SK-N-SH (cell line): ENCODE measurements around the gene SMC2. TPM values are rescaled to one million over a fixed set of nuclear protein-coding genes. Genes with fewer than 3 reads are reported as not detected.

Experiments used
- CTCF ChIA-PET: fragments of 300-600, 350-600 bp; formaldehyde crosslinking; extraction: SDS; loops from one replicate; lab custom pipeline; 2021; lab: Yijun Ruan, JAX
- POLR2A ChIA-PET: fragments of 350-600 bp; sonication (Branson Sonifier 250); formaldehyde crosslinking; extraction: SDS; loops from one replicate; lab custom pipeline; 2020; ENCODE audit warnings: antibody characterized with exemption, inconsistent platforms; lab: Yijun Ruan, JAX
- DNase-seq: peaks from one replicate; pipeline ENCODE4 v3.0.0; 2012
- H2AFZ ChIP-seq: fragments of 200-600 bp; sonication (generic); 2 replicates; pipeline ENCODE4 v1.8.1; 2016; ENCODE audit warnings: antibody characterized with exemption, mild to moderate bottlenecking, low read depth
- H3F3A ChIP-seq: fragments of 200-600 bp; sonication (generic); replicated peaks from 2 replicates; pipeline ENCODE3; 2016; ENCODE audit warnings: antibody characterized with exemption, mild to moderate bottlenecking; ENCODE audit not compliant: insufficient read depth
- H3K27ac ChIP-seq, 2 experiments: fragments of 200-500 bp in 1 of 2; fragments of 200-600 bp in 1 of 2; sonication (Bioruptor generic) in 1 of 2; sonication (generic), shearing (Covaris generic) in 1 of 2; 2 replicates each; pipeline versions ENCODE4 v1.5.1 to v1.6.1; 2014 to 2016; ENCODE audit warnings: low read depth in 2 of 2, inconsistent platforms in 1 of 2, low read length in 1 of 2, mild to moderate bottlenecking in 1 of 2, mixed read lengths in 1 of 2
- H3K27me3 ChIP-seq: fragments of 200-600 bp; sonication (generic), shearing (Covaris generic); 2 replicates; pipeline ENCODE4 v1.6.1; 2016; ENCODE audit warnings: mixed run types; ENCODE audit not compliant: insufficient read depth
- H3K36me3 ChIP-seq, 2 experiments: fragments of 200-500 bp in 1 of 2; fragments of 200-600 bp in 1 of 2; sonication (Bioruptor generic) in 1 of 2; sonication (generic) in 1 of 2; replicated peaks in 1 of 2; 2 replicates each; pipeline versions ENCODE3 to v1.5.1; 2014 to 2016; ENCODE audit warnings: low read length in 1 of 2, mild to moderate bottlenecking in 1 of 2; ENCODE audit not compliant: insufficient read depth in 2 of 2, control insufficient read depth in 1 of 2
- H3K4me1 ChIP-seq, 2 experiments: fragments of 200-500 bp in 1 of 2; fragments of 200-600 bp in 1 of 2; sonication (Bioruptor generic) in 1 of 2; sonication (generic), shearing (Covaris generic) in 1 of 2; 2 replicates each; pipeline versions ENCODE4 v1.5.1 to v1.6.1; 2014 to 2016; ENCODE audit warnings: low read depth in 1 of 2, low read length in 1 of 2, mixed run types in 1 of 2; ENCODE audit not compliant: insufficient read depth in 2 of 2, control insufficient read depth in 1 of 2
- H3K4me2 ChIP-seq: fragments of 200-600 bp; sonication (generic), shearing (Covaris generic); 2 replicates; pipeline ENCODE4 v1.6.1; 2017; ENCODE audit warnings: mixed run types
- H3K4me3 ChIP-seq, 2 experiments: fragments of 200-500 bp in 1 of 2; fragments of 200-600 bp in 1 of 2; sonication (Bioruptor generic) in 1 of 2; sonication (generic), shearing (Covaris generic) in 1 of 2; 2 replicates each; pipeline versions ENCODE4 v1.5.1 to v1.8.1; 2014 to 2016; ENCODE audit warnings: low read depth in 2 of 2, inconsistent platforms in 1 of 2, low read length in 1 of 2, mild to moderate bottlenecking in 1 of 2, mixed read lengths in 1 of 2, moderate library complexity in 1 of 2
- H3K79me2 ChIP-seq: fragments of 200-600 bp; sonication (generic); 2 replicates; pipeline ENCODE4 v1.8.1; 2017; ENCODE audit warnings: mild to moderate bottlenecking; ENCODE audit not compliant: insufficient read depth
- H3K9ac ChIP-seq: fragments of 200-600 bp; sonication (generic); 2 replicates; pipeline ENCODE4 v1.6.1; 2017; ENCODE audit warnings: mixed run types
- H3K9me2 ChIP-seq: fragments of 200-600 bp; sonication (generic); 2 replicates; pipeline ENCODE4 v1.6.1; 2017; ENCODE audit warnings: mixed run types
- H3K9me3 ChIP-seq: fragments of 200-600 bp; sonication (generic); 2 replicates; pipeline ENCODE4 v1.6.1; 2017; ENCODE audit warnings: mixed run types, mild to moderate bottlenecking, moderate library complexity
- H4K20me1 ChIP-seq: fragments of 200-600 bp; sonication (generic); 2 replicates; pipeline ENCODE4 v1.6.1; 2017; ENCODE audit warnings: mild to moderate bottlenecking, mixed run types; ENCODE audit not compliant: insufficient read depth
- ELF1 ChIP-seq: IDR thresholded peaks from 2 replicates; pipeline ENCODE4 v1.4.0; 2012
- EZH2phosphoT487 ChIP-seq: fragments of 200-600 bp; sonication (generic); IDR thresholded peaks from 2 replicates; pipeline ENCODE4 v1.6.1; 2017; ENCODE audit warnings: low read depth, mixed run types, mild to moderate bottlenecking, antibody characterized with exemption, moderate library complexity, borderline replicate concordance
- FOXJ3 ChIP-seq: sonication (generic); formaldehyde crosslinking; IDR thresholded peaks from 2 replicates; pipeline ENCODE4 v1.5.1; 2020; ENCODE audit warnings: mild to moderate bottlenecking, missing genetic modification reagents
- GATA2 ChIP-seq: sonication (generic); formaldehyde crosslinking; IDR thresholded peaks from 2 replicates; pipeline ENCODE4 v1.5.0; 2020; ENCODE audit warnings: mild to moderate bottlenecking, missing genetic modification reagents
- JUND ChIP-seq: IDR thresholded peaks from 2 replicates; pipeline ENCODE4 v1.4.0; 2012
- MAX ChIP-seq: IDR thresholded peaks from 2 replicates; pipeline ENCODE4 v1.4.0; 2012; ENCODE audit warnings: low read depth
- MEF2A ChIP-seq: IDR thresholded peaks from 2 replicates; pipeline ENCODE4 v1.4.0; 2012; ENCODE audit warnings: low read depth, borderline replicate concordance
- NFIC ChIP-seq: IDR thresholded peaks from 2 replicates; pipeline ENCODE4 v1.4.0; 2012; ENCODE audit warnings: borderline replicate concordance
- NRF1 ChIP-seq: IDR thresholded peaks from 2 replicates; pipeline ENCODE4 v1.6.1; 2012; ENCODE audit warnings: low read depth, mild to moderate bottlenecking, low read length
- POLR2AphosphoS5 ChIP-seq: IDR thresholded peaks from 2 replicates; pipeline ENCODE4 v1.6.1; 2012; ENCODE audit warnings: low read depth, low read length
- RAD21 ChIP-seq: IDR thresholded peaks from 2 replicates; pipeline ENCODE4 v1.6.1; 2012; ENCODE audit warnings: mild to moderate bottlenecking, low read length
- REST ChIP-seq: IDR thresholded peaks from 2 replicates; pipeline ENCODE4 v1.6.1; 2012; ENCODE audit warnings: mild to moderate bottlenecking, low read depth, low read length, moderate library complexity
- RXRA ChIP-seq: IDR thresholded peaks from 2 replicates; pipeline ENCODE4 v1.4.0; 2012; ENCODE audit warnings: low read depth, mild to moderate bottlenecking, borderline replicate concordance
- SMC3 ChIP-seq: IDR thresholded peaks from 2 replicates; pipeline ENCODE4 v1.6.1; 2012; ENCODE audit warnings: low read depth, low read length, improper control_type of control experiment
- TEAD4 ChIP-seq: IDR thresholded peaks from 2 replicates; pipeline ENCODE4 v1.4.0; 2012; ENCODE audit warnings: mild to moderate bottlenecking, borderline replicate concordance; ENCODE audit not compliant: insufficient read depth
- YY1 ChIP-seq: IDR thresholded peaks from 2 replicates; pipeline ENCODE4 v1.4.0; 2012; ENCODE audit warnings: low read depth, mild to moderate bottlenecking
- WGBS: methylation state at CpG from one replicate; pipeline ENCODE4 v1.1.6; 2017; ENCODE audit warnings: low lambda C conversion rate; 5-methylcytosine and 5-hydroxymethylcytosine counted together
- polyA plus RNA-seq, 3 experiments: library from polyadenylated mRNA; depleted of rRNA; stranded (reverse); fragments of >200 nt; gene quantifications; 2 replicates each; pipeline ENCODE4 v1.2.3, GENCODE V29; 2012
- TF ChIP-seq, protein P1 (sequence below): IDR thresholded peaks from 2 replicates; pipeline ENCODE4 v1.4.0; 2012; ENCODE audit warnings: low read depth, borderline replicate concordance
- TF ChIP-seq, protein P2 (sequence below): IDR thresholded peaks from 2 replicates; pipeline ENCODE4 v1.4.0; 2012; ENCODE audit warnings: low read depth, borderline replicate concordance

SMC2 gene
- polyA plus RNA-seq, 1 of the 3 experiments (the other 2 are of a cell fraction) = 3.7 TPM

DNA sequence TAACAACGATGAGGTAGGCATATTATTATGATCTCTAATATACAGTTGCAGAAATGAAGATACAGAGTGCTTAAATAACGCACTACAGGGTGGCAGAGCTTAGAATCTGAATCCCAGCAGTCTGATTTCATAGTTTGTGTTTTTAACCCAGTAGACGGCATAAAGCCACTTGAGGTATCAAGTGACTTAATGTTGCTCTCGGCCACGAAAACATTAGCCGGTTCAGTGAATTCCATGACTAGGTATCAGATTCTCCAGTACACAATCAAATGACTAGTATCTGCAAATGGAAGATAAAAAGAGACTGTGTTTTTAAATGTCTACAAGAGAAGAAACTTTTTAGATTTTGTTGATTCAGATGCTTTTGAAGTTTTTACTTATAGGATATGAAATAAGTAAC, 24.8 kb downstream of the SMC2 start:
- peaks cover 5% of the 10 kb centered on the region for H3F3A ChIP-seq
- H3K4me1 ChIP-seq = no peaks in the 10 kb centered on the region
- no peak overlapping the region for H2AFZ ChIP-seq
- no peaks in the 10 kb centered on the region for H3K9me3 ChIP-seq
- H3K27ac ChIP-seq = no peak overlapping the region
- H3K9ac ChIP-seq = no peak overlapping the region
- 79% methylated on average over 6 of the region's 6 CpGs for WGBS
- no peaks in the 10 kb centered on the region for H3K79me2 ChIP-seq
- peaks cover 65 to 72% of the 10 kb centered on the region in 2 experiments for H3K36me3 ChIP-seq
- H3K4me3 ChIP-seq = no peak overlapping the region
- no peaks in the 10 kb centered on the region for H4K20me1 ChIP-seq
- no peak for DNase-seq
- H3K9me2 ChIP-seq = no peaks in the 10 kb centered on the region
- ChIA-PET POLR2A (no interaction called here), CTCF (no interaction called here)
- H3K27me3 ChIP-seq = no peaks in the 10 kb centered on the region
- TF ChIP-seq GATA2 (CRISPR knock-in tag) (no peak), SMC3 (no peak), RXRA (no peak), NRF1 (no peak), RAD21 (no peak), REST (no peak), FOXJ3 (CRISPR knock-in tag) (no peak), TEAD4 (no peak), YY1 (no peak), POLR2AphosphoS5 (no peak)
- no peak overlapping the region for H3K4me2 ChIP-seq

DNA sequence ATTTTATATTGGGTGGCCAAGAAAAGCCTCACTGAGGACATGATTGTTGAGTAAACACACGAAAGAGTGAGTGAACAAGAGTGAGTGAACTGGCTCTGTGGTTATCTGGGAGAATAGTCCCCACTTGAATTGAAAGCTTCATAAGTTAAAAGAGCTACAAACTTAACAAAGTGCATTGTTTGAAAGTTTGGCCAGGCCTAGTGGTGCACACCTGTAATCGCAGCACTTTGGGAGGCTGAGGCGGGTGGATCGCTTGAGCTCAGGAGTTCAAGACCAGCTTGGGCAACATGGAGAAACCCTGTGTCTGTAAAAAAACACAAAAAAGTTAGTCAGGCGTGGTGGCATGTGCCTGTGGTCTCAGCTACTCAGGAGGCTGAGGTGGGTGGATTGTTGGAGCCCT, 26.9 kb downstream of the SMC2 start:
- Histone ChIP-seq H3K9me2 (no peaks in the 10 kb centered on the region), H3K36me3 (peaks cover 64 to 77% of the 10 kb centered on the region in 2 experiments), H2AFZ (no peak overlapping the region), H3K4me2 (no peak overlapping the region), H3K27me3 (no peaks in the 10 kb centered on the region), H3K27ac (no peak overlapping the region), H4K20me1 (no peaks in the 10 kb centered on the region), H3K79me2 (no peaks in the 10 kb centered on the region), H3K9me3 (no peaks in the 10 kb centered on the region), H3K4me3 (no peak overlapping the region), H3F3A (peaks cover 5% of the 10 kb centered on the region), H3K4me1 (no peaks in the 10 kb centered on the region), H3K9ac (no peak overlapping the region)
- DNase-seq = no peak
- CTCF ChIA-PET = no interaction called here
- WGBS = 96% methylated on average over 5 of the region's 5 CpGs
- POLR2A ChIA-PET = no interaction called here
- TF ChIP-seq EZH2phosphoT487 (no peak), NRF1 (no peak), MAX (no peak), RXRA (no peak), ELF1 (no peak), NFIC (no peak), REST (no peak), JUND (no peak), MEF2A (no peak), TEAD4 (no peak), FOXJ3 (CRISPR knock-in tag) (no peak)
- TF ChIP-seq, protein P1, sequence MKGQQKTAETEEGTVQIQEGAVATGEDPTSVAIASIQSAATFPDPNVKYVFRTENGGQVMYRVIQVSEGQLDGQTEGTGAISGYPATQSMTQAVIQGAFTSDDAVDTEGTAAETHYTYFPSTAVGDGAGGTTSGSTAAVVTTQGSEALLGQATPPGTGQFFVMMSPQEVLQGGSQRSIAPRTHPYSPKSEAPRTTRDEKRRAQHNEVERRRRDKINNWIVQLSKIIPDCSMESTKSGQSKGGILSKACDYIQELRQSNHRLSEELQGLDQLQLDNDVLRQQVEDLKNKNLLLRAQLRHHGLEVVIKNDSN = no peak
- TF ChIP-seq, protein P2, sequence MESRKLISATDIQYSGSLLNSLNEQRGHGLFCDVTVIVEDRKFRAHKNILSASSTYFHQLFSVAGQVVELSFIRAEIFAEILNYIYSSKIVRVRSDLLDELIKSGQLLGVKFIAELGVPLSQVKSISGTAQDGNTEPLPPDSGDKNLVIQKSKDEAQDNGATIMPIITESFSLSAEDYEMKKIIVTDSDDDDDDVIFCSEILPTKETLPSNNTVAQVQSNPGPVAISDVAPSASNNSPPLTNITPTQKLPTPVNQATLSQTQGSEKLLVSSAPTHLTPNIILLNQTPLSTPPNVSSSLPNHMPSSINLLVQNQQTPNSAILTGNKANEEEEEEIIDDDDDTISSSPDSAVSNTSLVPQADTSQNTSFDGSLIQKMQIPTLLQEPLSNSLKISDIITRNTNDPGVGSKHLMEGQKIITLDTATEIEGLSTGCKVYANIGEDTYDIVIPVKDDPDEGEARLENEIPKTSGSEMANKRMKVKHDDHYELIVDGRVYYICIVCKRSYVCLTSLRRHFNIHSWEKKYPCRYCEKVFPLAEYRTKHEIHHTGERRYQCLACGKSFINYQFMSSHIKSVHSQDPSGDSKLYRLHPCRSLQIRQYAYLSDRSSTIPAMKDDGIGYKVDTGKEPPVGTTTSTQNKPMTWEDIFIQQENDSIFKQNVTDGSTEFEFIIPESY = no peak
